ENCODE data around the gene SH3BGR.

Gene SH3BGR

DNA sequence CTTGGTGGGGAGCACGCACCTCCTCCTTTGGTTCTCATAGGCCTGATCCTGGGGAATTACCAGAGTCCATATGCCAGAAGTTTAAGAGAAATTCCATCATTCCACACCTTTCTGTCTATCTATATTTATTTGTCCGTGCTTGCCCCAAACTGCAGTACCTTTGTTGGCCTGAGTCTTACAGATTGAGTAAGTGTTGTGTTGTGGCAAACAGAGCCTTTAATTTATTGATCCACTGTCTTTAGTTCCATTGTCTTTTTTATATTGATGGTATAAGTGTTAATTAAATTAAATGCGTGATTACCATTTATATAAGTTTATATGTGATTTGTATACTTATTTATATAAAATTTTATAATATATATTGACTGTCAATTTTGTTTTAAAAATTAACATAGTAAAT is 4.9 kb downstream of the SH3BGR start:
- no peaks in the 10 kb centered on the region for H3K79me2 ChIP-seq (ENCODE audit: insufficient read depth, low read length)
- peak; percentile 27; the same call in 1 of the 2 replicates for TF ChIP-seq CTCF (conservative IDR thresholded peaks at IDR 0.05; ENCODE audit: low read length)
- TF ChIP-seq EZH2phosphoT487 (IDR thresholded peaks at IDR 0.05; ENCODE audit: borderline replicate concordance), result no peak
- no peaks in the 10 kb centered on the region for H3F3A ChIP-seq (ENCODE audit: low read depth)
- H3K36me3 ChIP-seq (ENCODE audit: insufficient read depth, low read length), result no peaks in the 10 kb centered on the region
- H3K4me1 ChIP-seq (ENCODE audit: insufficient read depth, low read length, poor library complexity, severe bottlenecking), result no peaks in the 10 kb centered on the region
- no peaks in the 10 kb centered on the region for H3K27me3 ChIP-seq (ENCODE audit: insufficient read depth, low read length, poor library complexity, severe bottlenecking)
- H3K9me2 ChIP-seq (replicated peaks; ENCODE audit: low read depth, low read length), result no peaks in the 10 kb centered on the region
- no peaks in the 10 kb centered on the region for H3K9me3 ChIP-seq (ENCODE audit: insufficient read depth, low read depth, low read length)
- no peaks in the 10 kb centered on the region for H4K20me1 ChIP-seq (ENCODE audit: insufficient read depth, low read length, poor library complexity, severe bottlenecking)
- no peak overlapping the region for H3K9ac ChIP-seq (ENCODE audit: low read depth, low read length, poor library complexity, severe bottlenecking)
- no peak overlapping the region for H2AFZ ChIP-seq (ENCODE audit: low read length)
- H3K4me2 ChIP-seq (ENCODE audit: low read depth, low read length, poor library complexity, severe bottlenecking), result no peak overlapping the region
- H3K4me3 ChIP-seq (ENCODE audit: low read length, poor library complexity, severe bottlenecking), result no peak overlapping the region

- Histone ChIP-seq H3K36me3 (ENCODE audit: insufficient read depth, low read length) (no peaks in the 10 kb centered on the region), H3K9ac (ENCODE audit: low read depth, low read length, poor library complexity, severe bottlenecking) (no peak overlapping the region), H3K27me3 (ENCODE audit: insufficient read depth, low read length, poor library complexity, severe bottlenecking) (no peaks in the 10 kb centered on the region), H3K9me2 (replicated peaks; ENCODE audit: low read depth, low read length) (no peaks in the 10 kb centered on the region), H4K20me1 (ENCODE audit: insufficient read depth, low read length, poor library complexity, severe bottlenecking) (no peaks in the 10 kb centered on the region), H3K79me2 (ENCODE audit: insufficient read depth, low read length) (no peaks in the 10 kb centered on the region), H3F3A (ENCODE audit: low read depth) (no peaks in the 10 kb centered on the region), H3K9me3 (ENCODE audit: insufficient read depth, low read depth, low read length) (no peaks in the 10 kb centered on the region), H2AFZ (ENCODE audit: low read length) (peak overlapping the region; percentile 8; the same call in 1 of the 2 replicates), H3K4me1 (ENCODE audit: insufficient read depth, low read length, poor library complexity, severe bottlenecking) (no peaks in the 10 kb centered on the region), H3K4me3 (ENCODE audit: low read length, poor library complexity, severe bottlenecking) (no peak overlapping the region), H3K4me2 (ENCODE audit: low read depth, low read length, poor library complexity, severe bottlenecking) (no peak overlapping the region)
- TF ChIP-seq CTCF (conservative IDR thresholded peaks at IDR 0.05; ENCODE audit: low read length) (no peak), EZH2phosphoT487 (IDR thresholded peaks at IDR 0.05; ENCODE audit: borderline replicate concordance) (no peak)
Observed at GRCh38 chr21:39461419-39461818, 9.6 kb downstream of the SH3BGR start.

GRCh38 chr21:39463308-39463707 is 11.5 kb downstream of the SH3BGR start:
- TF ChIP-seq CTCF (conservative IDR thresholded peaks at IDR 0.05; ENCODE audit: low read length), result no peak
- TF ChIP-seq EZH2phosphoT487 (IDR thresholded peaks at IDR 0.05; ENCODE audit: borderline replicate concordance), result no peak
- Histone ChIP-seq H3F3A (ENCODE audit: low read depth) (no peaks in the 10 kb centered on the region), H2AFZ (ENCODE audit: low read length) (no peak overlapping the region), H4K20me1 (ENCODE audit: insufficient read depth, low read length, poor library complexity, severe bottlenecking) (no peaks in the 10 kb centered on the region), H3K36me3 (ENCODE audit: insufficient read depth, low read length) (no peaks in the 10 kb centered on the region), H3K9ac (ENCODE audit: low read depth, low read length, poor library complexity, severe bottlenecking) (no peak overlapping the region), H3K4me3 (ENCODE audit: low read length, poor library complexity, severe bottlenecking) (no peak overlapping the region), H3K4me1 (ENCODE audit: insufficient read depth, low read length, poor library complexity, severe bottlenecking) (no peaks in the 10 kb centered on the region), H3K79me2 (ENCODE audit: insufficient read depth, low read length) (no peaks in the 10 kb centered on the region), H3K4me2 (ENCODE audit: low read depth, low read length, poor library complexity, severe bottlenecking) (no peak overlapping the region), H3K9me2 (replicated peaks; ENCODE audit: low read depth, low read length) (no peaks in the 10 kb centered on the region), H3K9me3 (ENCODE audit: insufficient read depth, low read depth, low read length) (no peaks in the 10 kb centered on the region), H3K27me3 (ENCODE audit: insufficient read depth, low read length, poor library complexity, severe bottlenecking) (no peaks in the 10 kb centered on the region)
